GM19463 (cell line): ENCODE data around the gene MTG2.

Experiments used
- ATAC-seq: cut with Tn5 transposase; IDR thresholded peaks from one replicate; pipeline ENCODE4 v1.9.1; 2021; ENCODE audit warnings: mild to moderate bottlenecking, moderate library complexity; ENCODE audit not compliant: unreplicated experiment

MTG2 gene

GRCh38 chr20:62202676-62203377 is 20.0 kb downstream of the MTG2 start:
- no peak for ATAC-seq

GRCh38 chr20:62203378-62204030 is 20.7 kb downstream of the MTG2 start:
- ATAC-seq: no peak

GRCh38 chr20:62205618-62206387 is 23.0 kb downstream of the MTG2 start:
- ATAC-seq: no peak

- ATAC-seq: no peak
These were observed 23.6 kb downstream of the MTG2 start for GRCh38 chr20:62206388-62206775.

DNA sequence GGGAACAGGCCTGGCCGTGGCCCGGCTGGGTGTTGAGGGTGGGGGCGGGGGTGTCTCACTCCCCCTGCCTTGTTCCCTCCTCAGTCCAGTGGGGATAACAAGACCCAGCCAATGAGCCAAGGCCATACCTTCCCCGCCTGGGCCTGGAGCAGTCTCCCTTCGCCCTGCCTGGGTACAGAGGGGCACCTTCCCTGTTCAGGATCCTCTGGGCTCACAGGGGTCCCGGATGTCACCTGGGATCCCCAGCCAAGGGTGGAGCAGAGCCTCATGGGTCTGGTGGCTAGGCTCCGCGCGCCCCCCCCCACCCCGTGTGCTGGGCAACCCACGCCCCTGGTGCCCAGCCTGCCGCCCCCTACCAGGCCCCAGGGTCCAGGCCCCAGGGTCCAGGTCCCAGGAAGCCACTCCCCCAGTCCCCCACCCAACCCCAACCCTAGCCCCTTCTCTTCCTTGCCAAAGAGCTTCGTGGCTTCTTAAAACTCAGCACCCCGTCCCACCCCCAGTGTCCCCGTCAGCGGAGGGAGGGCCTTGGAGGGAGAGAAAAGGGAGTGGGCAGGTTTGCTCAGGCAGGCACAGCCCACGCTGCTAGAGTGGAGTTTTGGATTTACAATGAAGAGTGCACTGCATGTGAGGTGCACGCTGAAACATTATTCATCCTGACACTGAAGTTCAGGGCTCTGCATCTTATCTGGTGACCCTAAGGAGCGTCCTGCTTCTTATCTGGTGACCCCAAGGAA is 25.4 kb downstream of the MTG2 start:
- ATAC-seq: no peak

DNA sequence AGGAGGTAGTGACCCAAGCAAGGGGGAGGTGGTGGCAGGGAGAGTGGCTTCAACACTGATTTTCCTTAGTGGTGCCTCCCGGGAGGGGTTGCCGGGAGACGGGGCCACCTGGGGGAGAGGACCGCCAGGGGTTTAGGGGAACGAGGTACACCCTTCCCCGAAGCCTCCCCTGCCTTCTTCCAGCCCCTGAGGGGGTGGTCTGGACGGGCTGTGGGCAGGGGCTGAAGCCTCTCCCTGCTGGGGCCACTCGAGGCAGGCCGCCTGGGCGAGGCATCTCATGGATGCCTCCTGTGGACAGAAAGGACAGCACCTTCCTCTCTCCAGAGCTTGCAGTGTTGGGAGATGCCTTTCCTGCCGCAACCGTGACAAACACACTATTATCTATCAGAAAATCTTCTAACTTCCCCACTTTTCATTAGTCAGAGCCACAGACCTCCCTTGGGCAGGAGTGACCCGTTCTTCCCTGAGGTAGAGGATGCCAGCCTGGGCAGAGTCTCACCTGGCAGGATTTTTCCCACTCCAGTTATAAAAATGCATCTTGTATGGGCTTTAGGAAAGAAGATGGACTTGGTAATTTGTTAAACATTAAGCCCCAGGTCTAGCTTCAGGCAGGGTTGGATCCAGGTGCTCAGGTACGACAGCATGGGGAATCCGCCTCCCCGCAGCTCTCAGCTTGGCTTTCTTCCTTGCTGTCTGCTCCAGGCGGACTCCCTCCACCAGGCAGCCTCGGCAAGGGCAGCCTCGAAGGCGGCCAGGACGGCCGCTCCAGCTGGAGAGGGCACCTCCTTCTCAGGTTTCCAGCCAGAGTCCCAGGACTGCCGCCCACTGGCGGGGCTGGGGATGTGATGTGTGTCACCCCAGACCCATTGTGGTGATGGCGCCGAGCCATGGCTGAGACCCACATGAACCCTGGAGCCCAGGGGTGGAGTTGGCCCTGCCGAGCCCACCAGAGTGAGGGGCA is 26.2 kb downstream of the MTG2 start:
- no peak for ATAC-seq

DNA sequence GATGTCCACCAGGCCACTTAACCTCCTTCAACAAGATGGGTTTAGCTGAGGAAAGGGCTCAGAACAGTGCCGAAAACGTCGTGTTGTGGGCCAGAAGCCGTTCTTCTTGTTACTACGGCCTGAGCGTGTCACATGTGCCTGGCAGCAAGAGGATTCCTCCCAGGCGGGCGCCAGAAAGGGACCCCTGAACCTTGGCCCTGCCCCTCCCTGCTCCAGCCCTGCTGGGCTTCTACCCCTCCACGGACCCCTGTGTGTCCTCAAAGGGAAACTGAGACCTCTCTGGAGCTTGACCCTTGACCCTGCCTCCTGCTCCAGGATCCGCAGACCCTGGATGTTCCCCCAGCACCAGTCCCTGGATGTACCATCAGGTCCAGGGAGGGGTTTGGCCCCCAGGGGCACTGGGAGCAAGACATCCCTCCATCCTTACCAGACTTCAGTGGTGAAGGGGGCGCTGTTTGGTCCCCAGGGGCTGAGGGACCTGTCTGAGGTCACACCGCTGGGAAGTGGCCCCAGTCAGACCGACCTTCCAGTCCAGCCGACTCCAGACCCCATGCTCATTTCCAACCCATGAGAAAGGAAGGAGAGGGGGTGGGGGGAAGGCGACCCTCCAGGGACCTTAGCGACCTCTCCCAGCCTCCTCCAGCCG is 27.1 kb downstream of the MTG2 start:
- no peak for ATAC-seq

DNA sequence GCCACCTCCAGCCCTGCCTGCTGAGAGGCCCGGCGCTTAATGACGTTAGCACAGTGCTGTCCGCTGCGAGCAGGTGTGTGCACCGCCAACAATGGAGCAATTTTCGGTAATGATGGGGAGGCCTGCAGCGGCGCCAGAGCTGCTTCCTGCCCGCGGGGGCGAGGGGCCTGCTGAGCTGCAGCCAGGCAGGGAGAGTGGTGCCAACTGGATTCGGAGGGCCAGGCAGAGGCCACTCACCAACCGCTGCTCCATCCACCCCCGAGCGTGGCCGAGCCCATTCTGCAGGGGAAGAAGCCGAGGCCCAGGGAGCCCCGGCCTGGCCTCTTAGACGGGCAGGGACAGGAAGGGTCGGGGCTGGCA is 27.6 kb downstream of the MTG2 start:
- ATAC-seq: no peak

DNA sequence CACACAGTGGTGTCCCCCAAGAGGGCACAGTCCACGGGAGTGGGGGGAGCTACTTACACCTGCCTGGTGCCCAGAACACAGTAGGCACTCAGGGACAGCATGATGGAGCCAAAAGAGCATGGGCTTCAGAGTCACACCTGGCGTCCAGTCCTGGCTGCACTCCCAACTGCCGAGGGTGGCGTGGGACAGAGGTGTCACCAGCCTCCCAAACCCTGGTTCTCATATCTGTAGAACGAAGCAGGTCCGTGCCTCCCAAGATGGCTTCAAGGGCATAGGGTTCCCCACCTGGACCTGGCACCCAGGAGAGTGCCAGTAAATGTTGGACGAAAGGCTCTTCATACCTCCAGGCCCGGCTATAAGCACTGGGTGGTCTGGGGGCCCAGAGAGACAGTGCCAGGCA is 28.4 kb downstream of the MTG2 start:
- ATAC-seq: no peak

- no peak for ATAC-seq
These were observed 29.0 kb downstream of the MTG2 start for GRCh38 chr20:62211769-62212288.

- ATAC-seq: no peak
These were observed 29.5 kb downstream of the MTG2 start for GRCh38 chr20:62212299-62212698.

DNA sequence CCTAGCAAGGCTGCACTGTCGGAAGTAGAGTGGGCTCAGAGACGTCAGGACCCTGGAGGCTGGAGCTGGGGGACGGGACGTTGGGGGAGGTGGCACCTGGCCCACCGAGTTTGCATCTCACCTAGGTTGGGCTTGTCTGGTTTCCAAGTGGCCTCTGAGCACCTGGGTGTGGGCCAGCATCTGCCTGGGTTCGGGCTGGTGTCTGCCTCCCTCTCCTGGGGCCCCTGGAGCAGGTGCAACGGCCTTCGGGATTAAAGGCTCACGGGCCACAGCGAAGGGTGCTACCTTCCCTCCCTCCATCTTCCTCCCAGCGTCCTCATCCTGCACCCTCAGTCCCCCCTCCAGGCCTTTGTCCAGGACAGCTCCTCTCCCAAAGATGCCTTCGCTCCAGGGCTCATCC is 31.2 kb downstream of the MTG2 start:
- ATAC-seq: no peak

GRCh38 chr20:62215020-62215990 is 32.5 kb downstream of the MTG2 start:
- no peak for ATAC-seq

DNA sequence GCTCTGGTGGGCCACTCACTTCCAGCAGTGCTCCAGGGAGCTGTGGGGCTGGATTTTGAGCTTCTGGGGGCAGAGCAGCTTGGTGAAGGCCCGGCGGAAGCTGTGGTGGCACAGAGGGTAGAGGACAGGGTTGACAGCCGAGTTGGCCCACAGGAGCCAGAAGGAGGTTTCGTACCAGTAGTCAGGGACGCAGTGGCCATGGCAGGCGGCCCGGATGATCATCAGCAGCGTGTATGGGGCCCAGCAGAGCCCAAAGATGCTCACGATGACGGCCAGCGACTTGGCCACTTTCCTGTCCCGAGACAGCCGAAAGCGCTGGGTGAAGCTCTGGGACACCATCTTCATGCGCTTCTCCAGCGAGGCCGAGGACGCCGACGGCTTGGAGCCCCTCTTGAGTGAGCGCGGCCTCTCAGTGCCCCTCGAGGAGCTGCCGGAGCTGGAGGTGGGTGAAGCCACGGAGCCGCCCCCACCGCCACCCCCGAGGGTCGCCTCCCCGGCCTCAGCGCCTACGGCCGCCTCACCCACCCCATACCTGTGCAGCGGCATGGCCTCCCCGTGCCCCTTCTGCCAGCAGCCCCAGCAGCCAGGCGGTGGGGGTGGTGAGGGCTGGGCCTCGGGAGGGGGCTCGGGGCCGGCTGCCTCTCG is 33.3 kb downstream of the MTG2 start:
- no peak for ATAC-seq

DNA sequence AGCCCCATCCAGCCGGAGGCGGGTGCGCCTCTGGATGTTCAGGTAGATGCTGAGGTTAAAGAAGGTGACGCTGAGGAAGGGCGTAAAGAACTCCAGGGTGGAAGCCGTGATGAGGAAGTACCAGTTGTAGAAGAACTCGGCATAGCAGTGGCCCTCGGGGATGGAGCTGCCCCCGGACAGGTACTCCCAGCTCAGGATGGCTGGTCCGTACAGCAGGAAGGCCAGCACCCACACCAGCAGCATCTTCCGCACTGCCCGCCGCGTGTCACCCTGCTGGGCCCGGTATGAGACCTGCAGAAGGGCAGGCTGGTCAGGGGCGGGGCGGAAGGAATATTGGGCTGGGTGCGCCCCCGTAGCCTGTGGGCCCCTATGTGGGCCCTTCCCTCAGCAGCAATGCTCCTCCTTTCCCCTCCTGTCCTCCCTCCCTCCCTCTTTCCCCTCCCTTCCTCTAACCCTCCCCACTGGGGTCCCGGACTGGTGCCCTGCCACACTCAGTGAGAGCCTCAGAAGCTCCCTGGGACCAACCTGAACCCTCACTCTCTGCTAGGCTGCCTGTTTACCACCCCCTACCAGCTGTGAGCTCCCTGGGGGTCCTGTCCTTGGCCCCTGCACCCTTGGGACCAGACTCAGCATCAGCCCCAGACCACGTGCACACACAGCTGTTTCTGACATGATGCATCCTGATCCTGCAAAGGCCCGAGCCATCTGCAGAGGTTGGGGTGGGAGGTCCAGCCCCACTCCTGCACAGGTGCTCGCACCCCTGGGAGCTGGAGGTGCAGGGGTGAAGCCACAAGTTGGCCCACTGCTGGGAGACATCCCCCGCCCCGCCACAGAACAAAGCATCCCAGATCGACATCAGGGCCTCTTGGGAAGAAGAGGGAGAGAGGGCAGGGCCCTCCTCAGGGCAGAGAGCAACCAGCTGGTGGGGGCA is 34.1 kb downstream of the MTG2 start:
- ATAC-seq: no peak

GRCh38 chr20:62217913-62218773 is 35.3 kb downstream of the MTG2 start:
- ATAC-seq: no peak
